Tibial nerve (tissue), 4 donors: ENCODE measurements around the gene WDR70. TPM values are rescaled to one million over a fixed set of nuclear protein-coding genes. Genes with fewer than 3 reads are reported as not detected.

Experiments
- DNase-seq, 2 donors: peaks; one replicate each; pipeline ENCODE4 v3.0.0-alpha.2; 2019; ENCODE audit warnings: low spot score in 2 of 2
- H3K27ac ChIP-seq, 4 donors: fragments of 200-600 bp; sonication (generic) in 3 of 4; one replicate each; pipeline ENCODE4 v1.5.1; 2017 to 2019; ENCODE audit warnings: mild to moderate bottlenecking in 1 of 4
- H3K27me3 ChIP-seq, 2 donors: fragments of 200-600 bp; sonication (generic) in 1 of 2; one replicate each; pipeline versions ENCODE4 v1.5.1 to v1.6.0; 2017 to 2019
- H3K36me3 ChIP-seq, 3 donors: fragments of 200-600 bp; sonication (generic); one replicate each; pipeline ENCODE4 v1.5.1; 2018 to 2019
- H3K4me1 ChIP-seq, 4 donors: fragments of 200-600 bp; sonication (generic) in 3 of 4; one replicate each; pipeline ENCODE4 v1.5.1; 2017 to 2019
- H3K4me3 ChIP-seq, 4 donors: fragments of 200-600 bp; sonication (generic) in 3 of 4; one replicate each; pipeline ENCODE4 v1.5.1; 2017 to 2019; ENCODE audit warnings: mild to moderate bottlenecking in 1 of 4, moderate library complexity in 1 of 4
- H3K9me3 ChIP-seq, 4 donors: fragments of 200-600 bp; sonication (generic) in 3 of 4; one replicate each; pipeline ENCODE4 v1.5.1; 2017 to 2019
- CTCF ChIP-seq, 5 experiments: fragments of 200-600 bp in 3 of 5; fragments of 450-650 bp in 2 of 5; sonication (generic) in 3 of 5; IDR thresholded peaks; one replicate each; pipeline ENCODE4 v1.5.1; 2016 to 2019; ENCODE audit warnings: antibody characterized with exemption in 5 of 5, mild to moderate bottlenecking in 3 of 5, moderate library complexity in 2 of 5
- EP300 ChIP-seq, 2 donors: sonication (generic); formaldehyde crosslinking; IDR thresholded peaks; one replicate each; pipeline ENCODE4 v1.6.1; 2017; ENCODE audit warnings: antibody characterized with exemption in 2 of 2, mild to moderate bottlenecking in 1 of 2
- POLR2A ChIP-seq, 2 donors: fragments of 450-650 bp; IDR thresholded peaks; one replicate each; pipeline ENCODE4 v1.6.1; 2017; ENCODE audit warnings: antibody characterized with exemption in 2 of 2, mild to moderate bottlenecking in 2 of 2, moderate library complexity in 2 of 2
- WGBS, 2 donors: methylation state at CpG; one replicate each; pipeline ENCODE4 v1.1.5; 2018; 5-methylcytosine and 5-hydroxymethylcytosine counted together
- total RNA-seq, 4 donors: library from RNA; depleted of rRNA; stranded (reverse); fragments of >200 nt; gene quantifications; one replicate each; pipeline ENCODE4 v1.1.0, GENCODE V29; 2016

WDR70 gene
- total RNA-seq, 4 donors from 2014 or later = 35.1 to 68.6 (median 47.4) TPM

- 79 to 88% methylated on average over 2 of the region's 2 CpGs for WGBS, 2 donors
- DNase-seq = no peak
- peaks cover 0 to 4% (median 0%) of the 10 kb centered on the region in 4 donors for H3K9me3 ChIP-seq
- H3K27ac ChIP-seq = no peak overlapping the region
- H3K4me1 ChIP-seq = no peaks in the 10 kb centered on the region
- no peaks in the 10 kb centered on the region for H3K36me3 ChIP-seq
- H3K27me3 ChIP-seq = no peaks in the 10 kb centered on the region
- no peak overlapping the region for H3K4me3 ChIP-seq
- no peak for TF ChIP-seq POLR2A (IDR thresholded peaks at IDR 0.05)
- TF ChIP-seq EP300 (IDR thresholded peaks at IDR 0.05) = no peak
- TF ChIP-seq CTCF (IDR thresholded peaks at IDR 0.05) = no peak
Measured at GRCh38 chr5:37557734-37558293, 178.7 kb downstream of the WDR70 start.

GRCh38 chr5:37565062-37565670 is 186.0 kb downstream of the WDR70 start:
- peaks cover 0 to 4% (median 0%) of the 10 kb centered on the region in 4 donors for H3K4me1 ChIP-seq
- DNase-seq = no peak
- no peaks in the 10 kb centered on the region for H3K36me3 ChIP-seq
- no peak overlapping the region for H3K4me3 ChIP-seq
- TF ChIP-seq EP300 (IDR thresholded peaks at IDR 0.05) (no peak), CTCF (IDR thresholded peaks at IDR 0.05) (no peak), POLR2A (IDR thresholded peaks at IDR 0.05) (no peak)
- no peak overlapping the region for H3K27ac ChIP-seq
- H3K27me3 ChIP-seq = no peaks in the 10 kb centered on the region
- no peaks in the 10 kb centered on the region for H3K9me3 ChIP-seq
- 49 to 58% methylated on average over 2 of the region's 2 CpGs for WGBS, 2 donors

- no peak for DNase-seq
- TF ChIP-seq CTCF (IDR thresholded peaks at IDR 0.05) (no peak), POLR2A (IDR thresholded peaks at IDR 0.05) (no peak), EP300 (IDR thresholded peaks at IDR 0.05) (no peak)
- Histone ChIP-seq H3K9me3 (no peaks in the 10 kb centered on the region), H3K27ac (no peak overlapping the region), H3K36me3 (no peaks in the 10 kb centered on the region), H3K4me1 (peaks cover 0 to 4% (median 0%) of the 10 kb centered on the region in 4 donors), H3K27me3 (no peaks in the 10 kb centered on the region), H3K4me3 (no peak overlapping the region)
- WGBS, 2 donors = 81 to 88% methylated on average over 3 of the region's 3 CpGs
Measured at GRCh38 chr5:37567566-37567965, 188.4 kb downstream of the WDR70 start.

GRCh38 chr5:37568018-37568753 is 189.1 kb downstream of the WDR70 start:
- Histone ChIP-seq H3K9me3 (no peaks in the 10 kb centered on the region), H3K36me3 (no peaks in the 10 kb centered on the region), H3K4me1 (peaks cover 0 to 4% (median 0%) of the 10 kb centered on the region in 4 donors), H3K4me3 (no peak overlapping the region), H3K27ac (no peak overlapping the region), H3K27me3 (no peaks in the 10 kb centered on the region)
- DNase-seq = no peak
- TF ChIP-seq EP300 (IDR thresholded peaks at IDR 0.05) (no peak), POLR2A (IDR thresholded peaks at IDR 0.05) (no peak), CTCF (IDR thresholded peaks at IDR 0.05) (no peak)

GRCh38 chr5:37568893-37569292 is 189.8 kb downstream of the WDR70 start:
- TF ChIP-seq EP300 (IDR thresholded peaks at IDR 0.05) = no peak
- no peak for TF ChIP-seq POLR2A (IDR thresholded peaks at IDR 0.05)
- no peak for TF ChIP-seq CTCF (IDR thresholded peaks at IDR 0.05)

More at GRCh38 chr5:37568893-37569292, 189.8 kb downstream of the WDR70 start:
- Histone ChIP-seq H3K27me3 (no peaks in the 10 kb centered on the region), H3K4me3 (no peak overlapping the region), H3K27ac (no peak overlapping the region), H3K36me3 (no peaks in the 10 kb centered on the region), H3K4me1 (peaks cover 0 to 4% (median 0%) of the 10 kb centered on the region in 4 donors), H3K9me3 (no peaks in the 10 kb centered on the region)
- DNase-seq = no peak
